Psoas muscle (tissue), 8 donors: ENCODE results near the gene IL17RB. TPM values are rescaled to one million over a fixed set of nuclear protein-coding genes. Genes with fewer than 3 reads are reported as not detected.

ENCODE experiments used
- ATAC-seq, 4 donors: fragments of 200-7000 bp; cut with Tn5 transposase; one replicate each; pipeline ENCODE4 v1.9.1; 2020; ENCODE audit warnings: moderate library complexity in 3 of 4, mild to moderate bottlenecking in 2 of 4
- DNase-seq, 2 donors: peaks; one replicate each; pipeline ENCODE4 v3.0.0-alpha.2; 2020
- H3K27ac ChIP-seq: fragments of 200-600 bp; one replicate; pipeline ENCODE4 v1.8.0; 2022
- H3K27me3 ChIP-seq, 3 donors: fragments of 200-600 bp in 1 of 3; one replicate each; pipeline versions ENCODE4 v1.6.1 to v1.8.0; 2013 to 2022; ENCODE audit warnings: low read length in 2 of 3, mild to moderate bottlenecking in 2 of 3, moderate library complexity in 1 of 3; ENCODE audit not compliant: insufficient read depth in 3 of 3
- H3K36me3 ChIP-seq, 2 donors: fragments of 200-600 bp in 1 of 2; one replicate each; pipeline versions ENCODE4 v1.6.1 to v1.8.0; 2013 to 2022; ENCODE audit warnings: low read depth in 1 of 2, mild to moderate bottlenecking in 1 of 2, moderate library complexity in 1 of 2; ENCODE audit not compliant: insufficient read depth in 1 of 2
- H3K4me1 ChIP-seq: fragments of 200-600 bp; one replicate; pipeline ENCODE4 v1.8.0; 2022
- H3K4me3 ChIP-seq: fragments of 200-600 bp; one replicate; pipeline ENCODE4 v1.8.0; 2022; ENCODE audit warnings: mild to moderate bottlenecking
- H3K9me3 ChIP-seq: fragments of 200-600 bp; one replicate; pipeline ENCODE4 v1.8.0; 2022
- CTCF ChIP-seq: fragments of 200-600 bp; IDR thresholded peaks from one replicate; pipeline ENCODE4 v1.8.0; 2022; ENCODE audit warnings: antibody characterized with exemption
- WGBS, 3 donors: extraction: QIAGEN DNeasy Blood & Tissue Kit; methylation state at CpG; one replicate each; pipeline versions ENCODE4 v1.1.6 to v1.1.7; 2013; 5-methylcytosine and 5-hydroxymethylcytosine counted together
- intact Hi-C, 2 donors: fragments of 100-400 bp; cut with DNase I; formaldehyde crosslinking; loops; one replicate each; pipeline versions ENCODE4 v1.11.0 to v1.14.2; 2022
- polyA plus RNA-seq, 3 donors: library from polyadenylated mRNA; stranded (reverse); fragments of 200-250 nt; gene quantifications; one replicate each; pipeline ENCODE4 v1.2.3, GENCODE V29; 2013
- total RNA-seq, 4 donors: library from RNA; stranded (reverse); fragmentation: NEBNext Ultra II Directional in 2 of 4; extraction: Animal tissue kit (Norgen Biotek cat#: 25700) in 2 of 4; gene quantifications; one replicate each; pipeline versions ENCODE4 v1.2.1 to v1.2.4, GENCODE V29; 2021 to 2023
- donor health status: healthy with polysubstance abuse.
- donor health status: DM: no; HTN: no; CAD: no; lungs with moderate emphysema.
- donor health status: Bipolar disorder and iron deficiency.
- donor health status: healthy.
- donor health status: DM: yes; HTN: yes; CAD: no.
- donor health status: DM: no; HTN: no; CAD: no.
- donor health status: DM: no; HTN: no; CAD: no.
- donor health status: DM: yes; HTN: yes; CAD: no.

The IL17RB gene
- total and polyA plus RNA-seq, 7 donors = 0.08 to 1.3 (median 0.96) TPM

- Histone ChIP-seq H3K27ac (no peak overlapping the region), H3K9me3 (no peaks in the 10 kb centered on the region), H3K4me3 (no peak overlapping the region), H3K4me1 (peaks cover 4% of the 10 kb centered on the region), H3K36me3 (no peaks in the 10 kb centered on the region), H3K27me3 (peaks cover 0 to 3% (median 0%) of the 10 kb centered on the region in 3 donors)
- 89 to 93% (median 93%) methylated on average over 13 of the region's 13 CpGs for WGBS, 3 donors
- intact Hi-C loops = no loop called here
- no peak for TF ChIP-seq CTCF
- DNase-seq (no peak), ATAC-seq (no peak)
Observed at GRCh38 chr3:53808496-53808895, 37.9 kb upstream of the IL17RB start.

GRCh38 chr3:53809267-53809666, 37.1 kb upstream of the IL17RB start:
- Histone ChIP-seq H3K36me3 (no peaks in the 10 kb centered on the region), H3K27ac (no peak overlapping the region), H3K4me3 (no peak overlapping the region), H3K9me3 (no peaks in the 10 kb centered on the region), H3K4me1 (peaks cover 4% of the 10 kb centered on the region), H3K27me3 (peaks cover 0 to 3% (median 0%) of the 10 kb centered on the region in 3 donors)
- intact Hi-C loops = no loop called here
- 77 to 81% (median 80%) methylated on average over 12 of the region's 12 CpGs for WGBS, 3 donors
- TF ChIP-seq CTCF = no peak
- DNase-seq (no peak), ATAC-seq (no peak)

GRCh38 chr3:53809764-53810400, 36.5 kb upstream of the IL17RB start:
- TF ChIP-seq CTCF = no peak
- no peak overlapping the region for H3K4me3 ChIP-seq
- DNase-seq = no peak
- no peaks in the 10 kb centered on the region for H3K36me3 ChIP-seq
- intact Hi-C loops = no loop called here
- H3K27ac ChIP-seq = no peak overlapping the region
- WGBS, 3 donors = 85 to 89% (median 87%) methylated on average over 28 of the region's 28 CpGs
- H3K27me3 ChIP-seq = no peaks in the 10 kb centered on the region
- no peak for ATAC-seq
- H3K9me3 ChIP-seq = no peaks in the 10 kb centered on the region
- H3K4me1 ChIP-seq = peaks cover 4% of the 10 kb centered on the region

GRCh38 chr3:53811143-53811927, 35.0 kb upstream of the IL17RB start:
- 89 to 93% (median 90%) methylated on average over 24 of the region's 24 CpGs for WGBS, 3 donors
- no peak for TF ChIP-seq CTCF
- H3K9me3 ChIP-seq = no peaks in the 10 kb centered on the region
- intact Hi-C loops = no loop called here
- no peaks in the 10 kb centered on the region for H3K27me3 ChIP-seq
- no peak for DNase-seq
- no peaks in the 10 kb centered on the region for H3K36me3 ChIP-seq
- H3K27ac ChIP-seq = no peak overlapping the region
- ATAC-seq = no peak
- peaks cover 4% of the 10 kb centered on the region for H3K4me1 ChIP-seq
- H3K4me3 ChIP-seq = no peak overlapping the region
